Body of pancreas (tissue), 4 donors: ENCODE data around the gene MTHFS.

Experiments used
- CTCF ChIP-seq, 7 experiments: fragments of 450-650 bp in 4 of 7; fragments of 200-600 bp in 3 of 7; sonication (generic) in 3 of 7; IDR thresholded peaks; one replicate each; pipeline ENCODE4 v1.5.1; 2016 to 2019; ENCODE audit warnings: antibody characterized with exemption in 7 of 7
- POLR2A ChIP-seq, 3 donors: fragments of 450-650 bp; IDR thresholded peaks; one replicate each; pipeline ENCODE4 v1.6.1; 2016; ENCODE audit warnings: antibody characterized with exemption in 3 of 3, mild to moderate bottlenecking in 2 of 3

GRCh38 chr15:79815468-79815867, 81.3 kb downstream of the MTHFS start:
- no peak for TF ChIP-seq POLR2A (IDR thresholded peaks at IDR 0.05)
- no peak for TF ChIP-seq CTCF (IDR thresholded peaks at IDR 0.05)
